ENCODE data around the gene MINAR1.

DNA sequence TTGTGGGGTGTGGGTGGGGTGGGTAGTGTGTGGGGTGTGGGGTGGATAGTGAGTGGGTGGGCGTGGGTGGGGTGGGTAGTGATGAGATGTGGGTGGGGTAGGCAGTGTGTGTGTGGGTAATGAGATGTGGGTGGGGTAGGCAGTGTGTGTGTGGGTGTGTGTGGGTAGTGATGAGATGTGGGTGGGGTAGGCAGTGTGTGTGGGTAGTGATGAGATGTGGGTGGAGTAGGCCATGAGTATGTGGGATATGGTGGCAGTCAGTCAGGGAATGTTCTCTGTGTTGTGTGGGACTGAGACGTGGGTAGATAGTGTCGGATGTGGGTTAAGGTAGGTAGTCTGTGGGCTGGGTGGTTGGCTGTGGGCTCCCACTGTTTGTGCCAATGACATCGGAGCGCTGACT lies 7.1 kb downstream of the MINAR1 start:
- TF ChIP-seq, protein P1, sequence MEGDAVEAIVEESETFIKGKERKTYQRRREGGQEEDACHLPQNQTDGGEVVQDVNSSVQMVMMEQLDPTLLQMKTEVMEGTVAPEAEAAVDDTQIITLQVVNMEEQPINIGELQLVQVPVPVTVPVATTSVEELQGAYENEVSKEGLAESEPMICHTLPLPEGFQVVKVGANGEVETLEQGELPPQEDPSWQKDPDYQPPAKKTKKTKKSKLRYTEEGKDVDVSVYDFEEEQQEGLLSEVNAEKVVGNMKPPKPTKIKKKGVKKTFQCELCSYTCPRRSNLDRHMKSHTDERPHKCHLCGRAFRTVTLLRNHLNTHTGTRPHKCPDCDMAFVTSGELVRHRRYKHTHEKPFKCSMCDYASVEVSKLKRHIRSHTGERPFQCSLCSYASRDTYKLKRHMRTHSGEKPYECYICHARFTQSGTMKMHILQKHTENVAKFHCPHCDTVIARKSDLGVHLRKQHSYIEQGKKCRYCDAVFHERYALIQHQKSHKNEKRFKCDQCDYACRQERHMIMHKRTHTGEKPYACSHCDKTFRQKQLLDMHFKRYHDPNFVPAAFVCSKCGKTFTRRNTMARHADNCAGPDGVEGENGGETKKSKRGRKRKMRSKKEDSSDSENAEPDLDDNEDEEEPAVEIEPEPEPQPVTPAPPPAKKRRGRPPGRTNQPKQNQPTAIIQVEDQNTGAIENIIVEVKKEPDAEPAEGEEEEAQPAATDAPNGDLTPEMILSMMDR (IDR thresholded peaks at IDR 0.05; ENCODE audit: insufficient read depth, low read length): no peak
- TF ChIP-seq, protein P2, sequence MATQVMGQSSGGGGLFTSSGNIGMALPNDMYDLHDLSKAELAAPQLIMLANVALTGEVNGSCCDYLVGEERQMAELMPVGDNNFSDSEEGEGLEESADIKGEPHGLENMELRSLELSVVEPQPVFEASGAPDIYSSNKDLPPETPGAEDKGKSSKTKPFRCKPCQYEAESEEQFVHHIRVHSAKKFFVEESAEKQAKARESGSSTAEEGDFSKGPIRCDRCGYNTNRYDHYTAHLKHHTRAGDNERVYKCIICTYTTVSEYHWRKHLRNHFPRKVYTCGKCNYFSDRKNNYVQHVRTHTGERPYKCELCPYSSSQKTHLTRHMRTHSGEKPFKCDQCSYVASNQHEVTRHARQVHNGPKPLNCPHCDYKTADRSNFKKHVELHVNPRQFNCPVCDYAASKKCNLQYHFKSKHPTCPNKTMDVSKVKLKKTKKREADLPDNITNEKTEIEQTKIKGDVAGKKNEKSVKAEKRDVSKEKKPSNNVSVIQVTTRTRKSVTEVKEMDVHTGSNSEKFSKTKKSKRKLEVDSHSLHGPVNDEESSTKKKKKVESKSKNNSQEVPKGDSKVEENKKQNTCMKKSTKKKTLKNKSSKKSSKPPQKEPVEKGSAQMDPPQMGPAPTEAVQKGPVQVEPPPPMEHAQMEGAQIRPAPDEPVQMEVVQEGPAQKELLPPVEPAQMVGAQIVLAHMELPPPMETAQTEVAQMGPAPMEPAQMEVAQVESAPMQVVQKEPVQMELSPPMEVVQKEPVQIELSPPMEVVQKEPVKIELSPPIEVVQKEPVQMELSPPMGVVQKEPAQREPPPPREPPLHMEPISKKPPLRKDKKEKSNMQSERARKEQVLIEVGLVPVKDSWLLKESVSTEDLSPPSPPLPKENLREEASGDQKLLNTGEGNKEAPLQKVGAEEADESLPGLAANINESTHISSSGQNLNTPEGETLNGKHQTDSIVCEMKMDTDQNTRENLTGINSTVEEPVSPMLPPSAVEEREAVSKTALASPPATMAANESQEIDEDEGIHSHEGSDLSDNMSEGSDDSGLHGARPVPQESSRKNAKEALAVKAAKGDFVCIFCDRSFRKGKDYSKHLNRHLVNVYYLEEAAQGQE (IDR thresholded peaks at IDR 0.05; ENCODE audit: insufficient replicate concordance, low read depth): no peak

Data from HL-60 (cell line).